B cell (primary cell): ENCODE results near the gene CACHD1.

Experiments
- CTCF ChIP-seq: fragments of 200-600 bp; IDR thresholded peaks from one replicate; pipeline ENCODE4 v1.8.0; 2022; ENCODE audit warnings: antibody characterized with exemption, mild to moderate bottlenecking
- EZH2 ChIP-seq: IDR thresholded peaks from 2 replicates; pipeline ENCODE4 v1.6.1; 2012; ENCODE audit warnings: borderline replicate concordance, low read depth, mild to moderate bottlenecking, moderate library complexity, low read length; ENCODE audit not compliant: insufficient read depth, poor library complexity, severe bottlenecking

- TF ChIP-seq CTCF, result no peak
- no peak for TF ChIP-seq EZH2
Observed at GRCh38 chr1:64539289-64539688, 69.4 kb downstream of the CACHD1 start.
